GM21528 (cell line): ENCODE results near the gene PCGF3.
A peak's percentile ranks its signal among the peaks of the same experiment; 100 is the strongest.
"Not testable (repeated sequence)": the region's sequence is repeated elsewhere in the genome, so short reads cannot be mapped to it uniquely, and the experiment has no call there.

ENCODE experiments used
- ATAC-seq: cut with Tn5 transposase; IDR thresholded peaks from one replicate; pipeline ENCODE4 v1.9.1; 2021; ENCODE audit warnings: mild to moderate bottlenecking, moderate library complexity; ENCODE audit not compliant: unreplicated experiment, low FRiP score

PCGF3 gene

GRCh38 chr4:776743-777441, 71.3 kb downstream of the PCGF3 start:
- ATAC-seq = no peak

GRCh38 chr4:777520-778262, 72.1 kb downstream of the PCGF3 start:
- no peak for ATAC-seq

GRCh38 chr4:779555-779954, 73.9 kb downstream of the PCGF3 start:
- ATAC-seq = no peak

GRCh38 chr4:780255-780654, 74.6 kb downstream of the PCGF3 start:
- ATAC-seq = not testable (repeated sequence)

GRCh38 chr4:780716-781492, 75.3 kb downstream of the PCGF3 start:
- peak; percentile 7 for ATAC-seq

GRCh38 chr4:781493-782216, 76.0 kb downstream of the PCGF3 start:
- ATAC-seq = peak; percentile 96

GRCh38 chr4:784401-785331, 79.0 kb downstream of the PCGF3 start:
- ATAC-seq = no peak

- ATAC-seq = no peak
Observed at GRCh38 chr4:785332-786073, 79.9 kb downstream of the PCGF3 start.

GRCh38 chr4:786074-786741, 80.6 kb downstream of the PCGF3 start:
- no peak for ATAC-seq

- ATAC-seq = no peak
Observed at GRCh38 chr4:786861-787300, 81.2 kb downstream of the PCGF3 start.

- ATAC-seq = no peak
Observed at GRCh38 chr4:787561-787981, 81.9 kb downstream of the PCGF3 start.

GRCh38 chr4:788006-788635, 82.5 kb downstream of the PCGF3 start:
- no peak for ATAC-seq

GRCh38 chr4:788636-789297, 83.1 kb downstream of the PCGF3 start:
- no peak for ATAC-seq

GRCh38 chr4:789571-790465, 84.2 kb downstream of the PCGF3 start:
- no peak for ATAC-seq

GRCh38 chr4:790466-790820, 84.8 kb downstream of the PCGF3 start:
- no peak for ATAC-seq

- no peak for ATAC-seq
Observed at GRCh38 chr4:791252-791897, 85.7 kb downstream of the PCGF3 start.
